ENCODE measurements around the gene CEP162.

CEP162 gene

GRCh38 chr6:84082689-84083265 lies 144.7 kb downstream of the CEP162 start:
- DNase-seq: no peak

- DNase-seq: no peak
Observed at GRCh38 chr6:84081222-84081621, 146.2 kb downstream of the CEP162 start.

- no peak for DNase-seq
Observed at GRCh38 chr6:84078335-84078734, 149.1 kb downstream of the CEP162 start.

- no peak for DNase-seq
Observed at GRCh38 chr6:84077645-84078044, 149.8 kb downstream of the CEP162 start.

GRCh38 chr6:84074988-84075781 lies 152.3 kb downstream of the CEP162 start:
- no peak for DNase-seq
